Glomerular endothelial cell (primary cell): ENCODE data around the gene CARMIL1. TPM values are rescaled to one million over a fixed set of nuclear protein-coding genes. Genes with fewer than 3 reads are reported as not detected.
A peak's percentile ranks its signal among the peaks of the same experiment; 100 is the strongest.

Experiments
- DNase-seq: peaks from one replicate; pipeline ENCODE4 v3.0.0-alpha.2; 2011; ENCODE audit warnings: low read depth, low spot score; ENCODE audit errors: extremely low read depth
- total RNA-seq: library from RNA; depleted of rRNA; stranded (reverse); fragments of >200 nt; gene quantifications from 2 replicates; pipeline ENCODE4 v1.2.3, GENCODE V29; 2015

Gene CARMIL1
- total RNA-seq, 1 donor from 2014 or later: 7.8 TPM

DNA sequence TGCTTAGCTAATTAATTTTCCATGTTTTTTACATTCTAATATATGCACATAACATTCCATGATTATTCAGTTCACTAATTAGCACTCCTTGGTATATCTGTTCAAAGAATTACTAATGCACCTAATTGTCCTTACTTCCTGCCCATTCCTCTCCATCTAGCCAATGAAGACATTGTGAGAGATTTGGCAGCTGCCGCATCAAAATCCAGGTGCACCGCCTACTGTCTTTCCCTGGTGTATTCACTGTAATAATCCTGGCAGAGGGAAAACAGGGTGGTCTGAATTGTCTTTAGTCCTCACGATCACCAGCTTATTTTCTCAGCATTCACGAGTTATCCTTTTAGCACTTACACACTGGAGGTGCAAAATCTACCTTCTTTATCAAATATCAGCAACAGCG, 311.8 kb downstream of the CARMIL1 start:
- no peak for DNase-seq

- DNase-seq: no peak
Observed at GRCh38 chr6:25596928-25597818, 318.0 kb downstream of the CARMIL1 start.

DNA sequence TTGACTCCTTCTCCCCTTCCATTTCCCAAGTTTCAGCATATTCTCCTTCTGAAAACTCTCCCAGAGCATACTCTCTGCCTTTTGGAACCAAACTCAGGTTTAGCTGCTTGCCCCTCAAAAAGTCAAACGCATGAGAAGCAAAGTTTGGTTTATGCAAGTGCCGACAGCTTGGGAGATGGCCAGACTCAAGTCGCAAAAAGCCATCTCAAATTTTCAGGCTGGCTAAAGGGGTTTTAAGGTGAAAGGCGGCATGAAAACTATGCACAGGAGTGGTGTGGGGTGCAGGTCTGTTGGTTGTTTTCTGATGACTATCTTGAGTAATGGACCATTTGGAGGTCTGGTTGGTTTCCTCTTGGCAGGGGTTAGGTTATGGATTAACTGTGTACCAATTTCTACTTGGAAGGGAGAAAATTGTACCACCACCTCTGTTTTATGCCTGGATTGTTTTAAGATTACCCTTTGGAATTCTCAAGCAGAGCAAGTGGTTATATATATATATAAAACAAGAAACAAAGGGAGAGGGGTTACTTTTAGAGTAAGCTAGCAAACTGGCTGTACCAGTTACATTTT, 320.4 kb downstream of the CARMIL1 start:
- DNase-seq: no peak

- DNase-seq: peak; percentile 27
Observed at GRCh38 chr6:25601800-25602673, 322.9 kb downstream of the CARMIL1 start.

DNA sequence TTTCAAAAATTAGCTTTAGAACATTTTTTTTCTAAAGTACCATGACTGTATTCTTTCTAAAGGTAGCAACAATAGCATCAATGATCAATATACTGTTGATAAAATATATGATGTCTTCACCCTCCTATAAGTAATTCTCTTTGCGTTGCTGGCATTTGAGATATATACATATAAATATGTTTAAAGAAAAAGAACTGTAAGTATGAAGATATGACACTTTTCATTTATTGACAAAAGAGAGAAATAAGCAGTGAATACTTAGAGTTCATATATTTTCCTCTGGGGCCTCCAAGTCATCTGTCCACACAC, 323.5 kb downstream of the CARMIL1 start:
- DNase-seq: no peak

- no peak for DNase-seq
Observed at GRCh38 chr6:25603251-25603650, 324.1 kb downstream of the CARMIL1 start.

GRCh38 chr6:25606151-25606550, 327.0 kb downstream of the CARMIL1 start:
- DNase-seq: no peak

GRCh38 chr6:25608558-25609174, 329.5 kb downstream of the CARMIL1 start:
- no peak for DNase-seq

DNA sequence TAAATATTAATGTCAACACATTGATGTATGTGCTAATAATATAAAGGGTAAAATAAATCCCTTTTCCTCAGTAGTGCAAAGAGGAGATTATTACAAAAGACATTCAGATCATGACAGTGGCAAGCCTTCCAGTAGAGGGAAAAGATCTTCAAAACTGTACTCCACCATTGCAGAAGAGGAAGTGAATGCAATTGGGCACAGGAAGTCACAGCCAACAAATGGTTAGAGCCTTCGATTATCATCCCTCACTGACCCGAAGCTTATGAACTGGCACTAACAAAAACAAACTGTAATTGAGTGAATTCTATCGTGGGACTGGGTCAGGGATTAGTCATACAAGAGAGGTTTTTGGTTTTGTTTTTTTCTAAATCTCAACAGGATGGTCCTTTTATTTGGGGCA, 333.5 kb downstream of the CARMIL1 start:
- DNase-seq: no peak

DNA sequence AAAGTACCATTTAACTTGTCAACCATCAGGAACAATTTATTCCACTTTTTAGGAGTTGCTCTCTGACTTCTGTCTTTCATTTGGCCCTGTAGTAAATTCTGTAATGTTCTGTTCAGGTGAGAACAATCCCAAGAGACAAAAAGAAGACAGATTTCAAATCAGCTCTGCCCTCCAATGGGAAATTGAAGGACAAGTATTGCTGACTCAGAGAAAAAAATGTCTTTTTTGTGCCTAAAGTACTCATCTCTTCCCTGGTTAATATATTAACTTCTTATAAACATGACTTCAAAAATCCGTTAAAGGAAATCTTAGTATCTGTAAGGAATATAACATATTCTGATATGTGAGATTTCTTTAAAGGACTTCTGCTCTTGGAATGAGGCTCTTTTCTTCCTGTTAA, 334.2 kb downstream of the CARMIL1 start:
- no peak for DNase-seq

- no peak for DNase-seq
Observed at GRCh38 chr6:25614052-25614451, 334.9 kb downstream of the CARMIL1 start.

DNA sequence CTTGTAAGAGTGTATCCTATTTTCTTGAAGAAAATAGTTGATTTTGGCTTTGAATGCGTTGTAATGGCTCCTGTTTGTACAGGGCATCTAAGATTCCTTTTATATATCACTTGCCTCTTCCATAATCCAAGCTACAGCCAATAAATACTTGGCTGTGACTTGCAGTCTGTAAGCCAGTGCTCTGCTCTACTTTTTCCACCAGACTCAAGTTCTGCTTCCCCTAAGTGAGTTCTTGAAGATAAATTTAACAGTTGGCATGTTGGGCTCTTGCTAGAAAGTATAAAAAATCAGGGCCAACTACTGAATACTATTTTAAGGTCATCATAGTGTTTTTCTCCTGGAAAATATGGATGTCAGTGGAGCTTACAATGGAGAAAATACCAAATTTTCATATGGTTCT, 336.3 kb downstream of the CARMIL1 start:
- DNase-seq: no peak

DNA sequence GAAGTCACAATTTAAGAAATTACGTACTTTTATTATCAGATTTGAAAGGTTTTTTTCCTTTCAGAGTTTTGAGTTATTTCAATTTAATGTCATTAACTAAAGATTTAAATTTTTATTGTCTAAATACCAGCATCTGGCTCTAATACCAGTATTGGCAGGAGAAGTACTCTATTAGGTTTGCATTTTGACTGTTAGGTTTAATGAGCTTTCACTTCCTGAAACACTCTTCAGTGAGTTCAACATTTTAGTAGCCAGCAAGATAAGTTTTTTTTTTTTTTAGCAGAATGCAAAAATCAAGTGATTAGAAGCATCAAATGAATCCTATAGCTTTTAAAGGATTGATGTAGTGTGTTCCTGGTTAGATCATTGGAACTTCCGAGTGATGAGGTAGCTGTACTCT, 338.8 kb downstream of the CARMIL1 start:
- no peak for DNase-seq

DNA sequence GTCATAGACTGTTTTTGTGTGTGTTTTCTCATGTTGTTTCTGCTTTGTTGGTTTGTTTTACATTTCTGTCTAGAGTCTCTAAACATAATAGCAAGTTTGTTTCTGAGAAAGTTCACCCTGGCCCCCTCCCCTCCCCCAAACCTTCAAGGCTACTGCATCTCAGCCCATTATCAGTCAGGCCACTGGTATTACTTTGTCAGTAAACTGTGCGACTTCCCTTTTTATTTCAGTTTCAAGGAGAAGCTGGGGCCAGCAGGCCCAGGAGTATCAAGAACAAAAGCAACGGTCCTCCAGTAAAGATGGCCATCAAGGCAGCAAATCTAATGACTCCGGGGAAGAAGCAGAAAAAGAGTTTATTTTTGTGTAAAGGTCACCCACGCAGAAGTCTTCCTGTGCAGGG, 340.0 kb downstream of the CARMIL1 start:
- DNase-seq: no peak

DNA sequence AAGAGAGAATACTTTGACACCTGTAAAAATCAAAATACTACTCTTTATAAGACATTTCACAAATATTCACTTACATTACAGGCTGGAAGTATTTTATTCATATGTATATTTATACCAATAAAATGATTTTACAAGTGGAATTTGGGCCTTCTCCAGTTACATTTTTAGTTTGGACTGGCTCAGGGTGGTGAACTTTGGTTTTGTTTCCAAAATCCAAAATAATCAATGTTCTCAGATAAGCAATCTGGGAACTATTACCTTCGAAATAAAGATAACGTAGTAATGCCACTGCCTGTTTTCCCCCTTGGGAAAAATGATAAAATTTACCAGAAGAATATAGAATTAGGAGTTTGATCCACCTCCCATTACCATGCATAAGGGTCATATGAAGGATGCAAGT, 341.2 kb downstream of the CARMIL1 start:
- no peak for DNase-seq

GRCh38 chr6:25623065-25623464, 343.9 kb downstream of the CARMIL1 start:
- DNase-seq: no peak

DNA sequence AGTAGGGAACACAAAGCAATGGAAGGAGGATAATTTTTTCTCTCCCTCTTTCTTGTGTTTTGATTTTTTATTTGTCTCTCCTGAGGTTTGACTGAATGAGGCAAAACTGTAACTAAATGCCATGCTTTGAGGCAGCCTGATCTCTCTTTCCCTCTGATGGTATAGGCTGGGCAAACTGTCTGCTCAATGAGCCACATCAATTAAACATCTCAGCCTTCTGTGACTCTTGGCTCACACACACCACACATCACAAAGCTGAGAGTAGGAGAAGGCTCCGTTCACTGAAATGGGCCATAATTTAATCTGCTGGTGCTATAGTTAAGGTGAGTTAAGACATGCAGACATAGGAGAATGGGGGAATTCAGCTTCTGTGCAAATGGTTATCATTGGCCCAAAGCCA, 344.7 kb downstream of the CARMIL1 start:
- DNase-seq: no peak

GRCh38 chr6:25627001-25627400, 347.8 kb downstream of the CARMIL1 start:
- DNase-seq: no peak

DNA sequence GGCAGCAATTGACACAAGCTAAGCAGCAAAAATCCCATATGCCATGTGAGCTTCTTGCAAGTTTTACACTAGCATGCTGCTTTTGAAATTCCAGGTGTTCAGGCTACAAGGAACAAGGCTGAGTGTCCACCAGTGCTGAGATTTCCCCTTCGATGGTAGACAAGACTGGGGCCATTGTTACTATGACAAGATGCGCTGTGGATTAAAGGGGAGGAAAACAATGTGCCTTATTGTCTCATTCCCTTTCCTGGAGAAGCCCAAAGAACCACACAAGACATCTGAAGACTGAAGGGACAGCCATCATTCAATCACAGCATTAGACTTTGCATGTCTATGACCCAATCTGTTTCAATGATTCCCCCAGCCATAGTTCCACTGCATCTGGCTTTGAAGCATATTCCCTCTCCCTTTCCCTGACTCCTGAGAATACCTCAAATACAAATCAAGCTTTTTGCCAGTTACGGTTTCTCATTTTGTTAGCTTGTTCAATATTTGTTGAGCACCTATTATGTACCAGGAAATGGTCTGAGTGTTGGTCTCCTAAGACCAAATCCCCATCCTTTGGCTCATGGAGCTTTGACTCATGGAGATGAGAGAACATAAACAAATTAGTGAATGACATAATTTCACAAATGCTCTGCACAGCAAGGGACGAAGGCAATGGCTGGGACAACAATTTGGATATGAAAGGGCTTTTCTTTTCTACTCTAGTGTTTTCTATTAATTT, 349.5 kb downstream of the CARMIL1 start:
- DNase-seq: no peak

- no peak for DNase-seq
Observed at GRCh38 chr6:25629198-25629576, 350.0 kb downstream of the CARMIL1 start.
